GM12874 (cell line): Measurements from ENCODE around the gene ZNF383.

Source experiments
- TF ChIP-seq, protein P1 (sequence below): IDR thresholded peaks from 2 replicates; pipeline ENCODE4 v1.5.1; 2011; ENCODE audit warnings: low read depth, mild to moderate bottlenecking, control low read depth, low read length, moderate library complexity; ENCODE audit not compliant: insufficient read depth

ZNF383 gene

DNA sequence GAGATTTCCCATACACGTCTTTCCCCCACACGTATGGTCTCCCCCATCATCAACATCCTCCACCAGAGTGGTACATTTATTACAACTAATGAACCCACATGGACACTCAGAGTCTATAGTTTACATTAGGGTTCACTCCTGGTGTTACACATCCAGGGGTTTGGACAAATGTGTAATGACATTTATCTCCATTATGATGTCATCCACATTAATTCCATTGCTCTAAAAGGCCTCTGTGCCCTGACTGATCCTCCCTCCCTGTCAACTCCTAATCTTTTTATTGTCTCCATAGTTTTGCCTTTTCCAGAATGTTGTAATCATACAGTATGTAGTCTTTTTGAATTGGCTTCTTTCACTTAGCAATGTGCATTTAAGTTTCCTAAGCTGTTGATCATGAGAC is 8.2 kb downstream of the ZNF383 start:
- TF ChIP-seq, protein P1, sequence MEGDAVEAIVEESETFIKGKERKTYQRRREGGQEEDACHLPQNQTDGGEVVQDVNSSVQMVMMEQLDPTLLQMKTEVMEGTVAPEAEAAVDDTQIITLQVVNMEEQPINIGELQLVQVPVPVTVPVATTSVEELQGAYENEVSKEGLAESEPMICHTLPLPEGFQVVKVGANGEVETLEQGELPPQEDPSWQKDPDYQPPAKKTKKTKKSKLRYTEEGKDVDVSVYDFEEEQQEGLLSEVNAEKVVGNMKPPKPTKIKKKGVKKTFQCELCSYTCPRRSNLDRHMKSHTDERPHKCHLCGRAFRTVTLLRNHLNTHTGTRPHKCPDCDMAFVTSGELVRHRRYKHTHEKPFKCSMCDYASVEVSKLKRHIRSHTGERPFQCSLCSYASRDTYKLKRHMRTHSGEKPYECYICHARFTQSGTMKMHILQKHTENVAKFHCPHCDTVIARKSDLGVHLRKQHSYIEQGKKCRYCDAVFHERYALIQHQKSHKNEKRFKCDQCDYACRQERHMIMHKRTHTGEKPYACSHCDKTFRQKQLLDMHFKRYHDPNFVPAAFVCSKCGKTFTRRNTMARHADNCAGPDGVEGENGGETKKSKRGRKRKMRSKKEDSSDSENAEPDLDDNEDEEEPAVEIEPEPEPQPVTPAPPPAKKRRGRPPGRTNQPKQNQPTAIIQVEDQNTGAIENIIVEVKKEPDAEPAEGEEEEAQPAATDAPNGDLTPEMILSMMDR, result no peak

DNA sequence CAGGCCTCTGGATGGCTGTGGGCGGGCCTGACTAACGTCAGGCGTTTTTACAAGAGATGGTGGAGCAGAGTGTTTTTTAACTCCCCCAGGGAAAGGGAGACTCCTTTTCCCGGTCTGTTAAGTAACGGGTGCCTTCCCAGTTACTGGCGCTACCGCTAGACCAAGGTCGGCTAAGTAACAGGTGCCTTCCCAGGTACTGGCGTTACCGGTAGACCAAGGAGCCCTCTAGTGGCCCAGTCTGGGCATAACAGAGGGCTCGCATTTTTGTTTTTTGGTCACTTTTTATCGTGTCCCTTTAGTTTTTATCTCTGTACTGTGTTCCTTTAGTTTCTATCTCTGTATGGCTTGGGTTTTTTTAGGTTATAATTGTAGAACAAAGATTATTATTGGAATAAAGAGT is 10.0 kb downstream of the ZNF383 start:
- TF ChIP-seq, protein P1, result peak; percentile 52

DNA sequence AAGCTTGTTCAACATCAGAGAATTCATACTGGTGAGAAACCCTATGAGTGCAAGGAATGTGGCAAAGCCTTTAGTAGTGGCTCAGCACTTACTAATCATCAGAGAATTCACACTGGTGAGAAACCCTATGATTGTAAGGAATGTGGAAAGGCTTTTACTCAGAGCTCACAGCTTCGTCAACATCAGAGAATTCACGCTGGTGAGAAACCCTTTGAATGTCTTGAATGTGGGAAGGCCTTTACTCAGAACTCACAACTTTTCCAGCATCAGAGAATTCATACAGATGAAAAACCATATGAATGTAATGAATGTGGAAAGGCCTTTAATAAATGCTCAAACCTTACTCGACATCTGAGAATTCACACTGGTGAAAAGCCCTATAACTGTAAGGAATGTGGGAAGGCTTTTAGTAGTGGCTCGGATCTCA is 25.2 kb downstream of the ZNF383 start:
- TF ChIP-seq, protein P1, result no peak

DNA sequence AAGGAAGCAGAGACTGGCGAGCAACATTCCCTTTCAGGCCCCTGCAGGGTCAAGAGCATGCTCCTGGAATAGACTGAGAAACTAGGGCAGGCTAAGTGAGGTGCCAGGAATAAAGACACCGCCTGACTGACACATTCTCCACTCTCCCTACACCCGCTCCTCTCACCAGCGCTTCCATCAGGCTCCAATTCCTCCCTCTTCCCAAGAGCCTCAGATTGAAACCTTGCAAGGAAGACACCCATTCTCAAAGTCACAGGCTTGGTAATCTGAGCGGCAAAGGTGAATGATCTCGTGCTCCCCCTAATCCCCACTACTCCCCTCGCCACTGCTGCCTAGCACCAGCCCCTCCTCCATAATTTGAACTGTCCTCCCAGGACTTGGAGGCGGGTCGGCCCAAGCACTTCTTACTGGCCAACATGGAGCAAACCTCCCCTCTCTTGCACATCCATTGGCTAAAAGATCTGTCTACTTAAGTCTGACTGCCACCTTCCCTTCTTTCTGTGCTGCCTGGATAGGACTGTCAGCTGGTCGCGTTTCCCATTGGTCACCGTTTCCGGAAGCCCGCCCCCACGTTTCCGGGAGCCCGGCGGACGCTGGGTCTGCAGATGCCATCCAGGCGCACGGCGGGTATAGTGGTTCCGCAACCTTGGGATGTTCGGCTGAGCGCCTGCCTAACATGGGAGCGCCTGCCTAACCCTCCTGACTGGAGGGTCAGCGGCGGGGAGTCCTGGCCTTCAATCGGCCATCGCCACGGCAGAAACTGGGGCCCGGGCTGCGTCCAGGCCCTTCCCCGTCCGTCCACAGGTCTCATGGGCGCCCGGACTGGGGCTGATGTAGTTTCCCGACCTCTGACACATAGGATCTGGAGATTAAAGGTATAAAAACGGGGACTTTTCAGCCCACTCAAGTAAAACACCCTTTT is 33.6 kb downstream of the ZNF383 start:
- TF ChIP-seq, protein P1, result no peak
